Uterus (tissue), 2 donors: ENCODE measurements around the gene DSE.

ENCODE experiments used
- CTCF ChIP-seq, 4 experiments: fragments of 200-600 bp in 2 of 4; fragments of 450-650 bp in 2 of 4; sonication (generic) in 2 of 4; IDR thresholded peaks; one replicate each; pipeline ENCODE4 v1.5.1; 2016 to 2019; ENCODE audit warnings: antibody characterized with exemption in 4 of 4, mild to moderate bottlenecking in 2 of 4, moderate library complexity in 1 of 4
- POLR2A ChIP-seq, 2 donors: fragments of 450-650 bp; IDR thresholded peaks; one replicate each; pipeline ENCODE4 v1.6.1; 2016; ENCODE audit warnings: antibody characterized with exemption in 2 of 2, mild to moderate bottlenecking in 1 of 2, moderate library complexity in 1 of 2

- no peak for TF ChIP-seq CTCF (IDR thresholded peaks at IDR 0.05)
- TF ChIP-seq POLR2A (IDR thresholded peaks at IDR 0.05), result no peak
Observed at GRCh38 chr6:116403205-116403604, 32.5 kb downstream of the DSE start.
